Liver (tissue), 9 donors: Measurements from ENCODE around the gene TMEM186. TPM values are rescaled to one million over a fixed set of nuclear protein-coding genes. Genes with fewer than 3 reads are reported as not detected.
A peak's percentile ranks its signal among the peaks of the same experiment; 100 is the strongest.
"Not testable (repeated sequence)": the region's sequence is repeated elsewhere in the genome, so short reads cannot be mapped to it uniquely, and the experiment has no call there.

Experiments
- DNase-seq: peaks from one replicate; pipeline ENCODE4 v3.0.0-alpha.2; 2017; ENCODE audit warnings: low spot score
- H3K27ac ChIP-seq, 2 donors: one replicate each; pipeline ENCODE4 v1.7.0; 2013; ENCODE audit warnings: inconsistent platforms in 2 of 2, low read length in 2 of 2, control low read depth in 1 of 2, low read depth in 1 of 2, mild to moderate bottlenecking in 1 of 2
- H3K27me3 ChIP-seq, 4 donors: one replicate each; pipeline versions ENCODE4 v1.6.1 to v1.7.0; 2013; ENCODE audit warnings: low read length in 3 of 4, inconsistent platforms in 1 of 4, mild to moderate bottlenecking in 1 of 4, moderate library complexity in 1 of 4; ENCODE audit not compliant: control insufficient read depth in 4 of 4, insufficient read depth in 4 of 4
- H3K36me3 ChIP-seq, 4 donors: one replicate each; pipeline versions ENCODE4 v1.6.1 to v1.7.0; 2013; ENCODE audit warnings: low read length in 3 of 4, mild to moderate bottlenecking in 3 of 4, low read depth in 1 of 4, moderate library complexity in 1 of 4; ENCODE audit not compliant: control insufficient read depth in 4 of 4, insufficient read depth in 3 of 4
- H3K4me1 ChIP-seq, 4 donors: one replicate each; pipeline versions ENCODE4 v1.6.1 to v1.7.0; 2013; ENCODE audit warnings: low read length in 3 of 4, mild to moderate bottlenecking in 3 of 4, moderate library complexity in 1 of 4; ENCODE audit not compliant: control insufficient read depth in 4 of 4, insufficient read depth in 4 of 4
- H3K4me3 ChIP-seq, 3 donors: one replicate each; pipeline versions ENCODE4 v1.6.1 to v1.7.0; 2013; ENCODE audit warnings: low read length in 3 of 3, control low read depth in 1 of 3, low read depth in 1 of 3, mild to moderate bottlenecking in 1 of 3
- H3K9ac ChIP-seq, 2 donors: one replicate each; pipeline ENCODE4 v1.7.0; 2013; ENCODE audit warnings: low read length in 2 of 2, mild to moderate bottlenecking in 2 of 2, moderate library complexity in 2 of 2, control low read depth in 1 of 2, low read depth in 1 of 2
- H3K9me3 ChIP-seq, 4 donors: one replicate each; pipeline versions ENCODE4 v1.6.1 to v1.7.0; 2013; ENCODE audit warnings: low read length in 3 of 4; ENCODE audit not compliant: control insufficient read depth in 4 of 4
- JUND ChIP-seq, 2 donors: IDR thresholded peaks; 2 replicates each; pipeline ENCODE4 v1.6.1; 2016; ENCODE audit warnings: antibody characterized with exemption in 2 of 2
- WGBS: extraction: QIAGEN DNeasy Blood & Tissue Kit; methylation state at CpG from one replicate; pipeline ENCODE4 v1.1.7; 2013; 5-methylcytosine and 5-hydroxymethylcytosine counted together
- polyA plus RNA-seq, 2 donors: library from polyadenylated mRNA; stranded (reverse) in 1 of 2; unstranded in 1 of 2; fragments of 200-250 nt in 1 of 2; fragments of >200 nt in 1 of 2; fragmentation: Nextera tagmentation in 1 of 2; extraction: Ambion mirVana in 1 of 2; gene quantifications; one replicate each; pipeline versions ENCODE4 v1.2.1 to v1.2.3, GENCODE V29; 2013 to 2015
- total RNA-seq, 2 donors: library from RNA; depleted of rRNA; stranded (reverse); fragments of >200 nt; gene quantifications; one replicate each; pipeline ENCODE4 v1.2.3, GENCODE V29; 2014
- TF ChIP-seq, protein P1 (sequence below): IDR thresholded peaks from 2 replicates; pipeline ENCODE4 v1.6.1; 2016; ENCODE audit warnings: antibody characterized with exemption
- donor health status: healthy.
- donor health status: healthy.
- donor health status: healthy.
- donor health status: healthy.
- donor health status: healthy.

The TMEM186 gene
- total and polyA plus RNA-seq, 4 donors, result 3.3 to 11.0 (median 7.1) TPM

GRCh38 chr16:8751481-8752311 is 45.7 kb downstream of the TMEM186 start:
- 85% methylated on average over 14 of the region's 14 CpGs for WGBS

GRCh38 chr16:8748944-8749343 is 48.5 kb downstream of the TMEM186 start:
- not testable (repeated sequence) for H3K4me1 ChIP-seq, H3K9ac ChIP-seq, DNase-seq, H3K27ac ChIP-seq, H3K27me3 ChIP-seq, H3K4me3 ChIP-seq, H3K9me3 ChIP-seq
- H3K36me3 ChIP-seq, result peaks cover 5 to 33% (median 23%) of the 10 kb centered on the region in 4 donors
- WGBS, result 91% methylated on average over 9 of the region's 9 CpGs

More at GRCh38 chr16:8751481-8752311, 45.7 kb downstream of the TMEM186 start:
- H3K27ac ChIP-seq, result peak overlapping the region in 1 of 2 donors; percentile 1
- no peak for DNase-seq
- peaks cover 3 to 47% (median 28%) of the 10 kb centered on the region in 4 donors for H3K36me3 ChIP-seq
- H3K27me3 ChIP-seq, result no peaks in the 10 kb centered on the region
- no peak overlapping the region for H3K4me3 ChIP-seq
- no peaks in the 10 kb centered on the region for H3K9me3 ChIP-seq
- no peaks in the 10 kb centered on the region for H3K4me1 ChIP-seq
- no peak overlapping the region for H3K9ac ChIP-seq
- TF ChIP-seq, protein P1, sequence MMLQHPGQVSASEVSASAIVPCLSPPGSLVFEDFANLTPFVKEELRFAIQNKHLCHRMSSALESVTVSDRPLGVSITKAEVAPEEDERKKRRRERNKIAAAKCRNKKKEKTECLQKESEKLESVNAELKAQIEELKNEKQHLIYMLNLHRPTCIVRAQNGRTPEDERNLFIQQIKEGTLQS, result no peak
- peak; percentile 23 to 59 for TF ChIP-seq JUND (IDR thresholded peaks at IDR 0.05)

Other genes with a start within 250 kb of the TMEM186 start
- gene TMEM114, start 207.1 kb downstream of the TMEM186 start, total RNA-seq, result not detected
- gene TMEM114, start 207.1 kb downstream of the TMEM186 start, polyA plus RNA-seq, result not detected
- gene METTL22, start 175.9 kb downstream of the TMEM186 start, total RNA-seq, result 10 to 100 TPM; 13.6 to 17.9 TPM
- gene METTL22, start 175.9 kb downstream of the TMEM186 start, polyA plus RNA-seq, result 10 to 100 TPM in 1 of 2 donors, 1 to 10 TPM in 1; 6.5 to 15.2 TPM
- gene ABAT, start 123.0 kb downstream of the TMEM186 start, total RNA-seq, result 100 to 1,000 TPM in 1 of 2 donors, 10 to 100 TPM in 1; 52.4 to 201 TPM
- 100 to 1,000 TPM in 1 of 2 donors, 10 to 100 TPM in 1; 81.6 to 205 TPM for gene ABAT, start 123.0 kb downstream of the TMEM186 start, polyA plus RNA-seq
- 10 to 100 TPM in 1 of 2 donors, 1 to 10 TPM in 1; 6.8 to 38.9 TPM for gene PMM2, start 200 bp upstream of the TMEM186 start, total RNA-seq
- gene PMM2, start 200 bp upstream of the TMEM186 start, polyA plus RNA-seq, result 10 to 100 TPM; 22.0 to 38.0 TPM
- gene CARHSP1, start 71.4 kb upstream of the TMEM186 start, total RNA-seq, result 100 to 1,000 TPM in 1 of 2 donors, 10 to 100 TPM in 1; 81.2 to 162 TPM
- 100 to 1,000 TPM in 1 of 2 donors, 10 to 100 TPM in 1; 96.9 to 141 TPM for gene CARHSP1, start 71.4 kb upstream of the TMEM186 start, polyA plus RNA-seq
- gene LITAFD, start 84.7 kb upstream of the TMEM186 start, total RNA-seq, result not detected
- gene LITAFD, start 84.7 kb upstream of the TMEM186 start, polyA plus RNA-seq, result not detected
- 10 to 100 TPM; 56.3 to 85.6 TPM for gene USP7, start 166.3 kb upstream of the TMEM186 start, total RNA-seq
- gene USP7, start 166.3 kb upstream of the TMEM186 start, polyA plus RNA-seq, result 10 to 100 TPM; 13.7 to 19.1 TPM